CD4-positive, alpha-beta memory T cell (primary cell): ENCODE data around the gene MINK1. TPM values are rescaled to one million over a fixed set of nuclear protein-coding genes. Genes with fewer than 3 reads are reported as not detected.
"Not testable (repeated sequence)": the region's sequence is repeated elsewhere in the genome, so short reads cannot be mapped to it uniquely, and the experiment has no call there.

Experiments used
- CTCF ChIA-PET: fragments of 350-600 bp; sonication (Branson Sonifier 250); formaldehyde crosslinking; loops from one replicate; lab custom pipeline; 2021; ENCODE audit warnings: inconsistent platforms; ENCODE audit not compliant: partially characterized antibody; lab: Charles Lee
- POLR2A ChIA-PET: fragments of 350-600 bp; sonication (Branson Sonifier 250); formaldehyde crosslinking; loops from one replicate; lab custom pipeline; 2021; ENCODE audit not compliant: partially characterized antibody; lab: Charles Lee
- DNase-seq, 5 donors: peaks; one replicate each; pipeline versions ENCODE4 v3.0.0 to v3.0.0-alpha.2; 2020 to 2022; ENCODE audit warnings: mixed read lengths in 1 of 5
- H3K27ac ChIP-seq: one replicate; pipeline ENCODE4 v1.7.0; 2013; ENCODE audit warnings: low read depth, low read length
- H3K27me3 ChIP-seq: 2 replicates; pipeline ENCODE4 v1.7.0; 2013; ENCODE audit warnings: mild to moderate bottlenecking, low read length, moderate library complexity; ENCODE audit not compliant: insufficient read depth
- H3K36me3 ChIP-seq: 2 replicates; pipeline ENCODE4 v1.7.0; 2013; ENCODE audit warnings: mild to moderate bottlenecking, low read length, moderate library complexity; ENCODE audit not compliant: insufficient read depth
- H3K4me1 ChIP-seq: 2 replicates; pipeline ENCODE4 v1.7.0; 2013; ENCODE audit warnings: mild to moderate bottlenecking, low read length, moderate library complexity; ENCODE audit not compliant: insufficient read depth
- H3K4me3 ChIP-seq, 2 donors: one replicate each; pipeline ENCODE4 v1.7.0; 2013; ENCODE audit warnings: low read length in 2 of 2, mild to moderate bottlenecking in 1 of 2
- H3K9me3 ChIP-seq, 2 donors: one replicate each; pipeline ENCODE4 v1.7.0; 2013; ENCODE audit warnings: low read length in 2 of 2, control low read depth in 1 of 2; ENCODE audit not compliant: control insufficient read depth in 1 of 2
- H3K27ac Mint-ChIP-seq, 7 donors: one replicate each; pipeline ENCODE4 v1.8.0; 2020 to 2021; ENCODE audit warnings: mixed read lengths in 7 of 7, mild to moderate bottlenecking in 6 of 7, inconsistent platforms in 3 of 7, moderate library complexity in 3 of 7
- H3K27me3 Mint-ChIP-seq, 2 donors: one replicate each; pipeline ENCODE4 v1.8.0; 2020 to 2021; ENCODE audit warnings: mixed read lengths in 2 of 2
- H3K36me3 Mint-ChIP-seq, 2 donors: one replicate each; pipeline ENCODE4 v1.8.0; 2020 to 2021; ENCODE audit warnings: mixed read lengths in 2 of 2, inconsistent platforms in 1 of 2, mild to moderate bottlenecking in 1 of 2
- H3K4me1 Mint-ChIP-seq, 4 donors: one replicate each; pipeline ENCODE4 v1.8.0; 2020 to 2021; ENCODE audit warnings: mixed read lengths in 4 of 4, mild to moderate bottlenecking in 1 of 4
- H3K4me3 Mint-ChIP-seq, 8 donors: one replicate each; pipeline ENCODE4 v1.8.0; 2020 to 2021; ENCODE audit warnings: mixed read lengths in 8 of 8, mild to moderate bottlenecking in 7 of 8, moderate library complexity in 6 of 8, inconsistent platforms in 3 of 8
- H3K9me3 Mint-ChIP-seq, 8 donors: one replicate each; pipeline ENCODE4 v1.8.0; 2020 to 2021; ENCODE audit warnings: mixed read lengths in 8 of 8, mild to moderate bottlenecking in 5 of 8, inconsistent platforms in 3 of 8, moderate library complexity in 1 of 8
- intact Hi-C: fragments of 100-400 bp; cut with micrococcal nuclease; formaldehyde crosslinking; loops from one replicate; pipeline ENCODE4 v1.15.1; 2023
- polyA plus RNA-seq, 2 donors: library from polyadenylated mRNA; unstranded; fragments of 300-500 nt; fragmentation: Illumina TruSeq; gene quantifications; one replicate each; pipeline ENCODE4 v1.2.3, GENCODE V29; 2021
- total RNA-seq, 2 experiments: library from RNA; stranded (reverse); gene quantifications; one replicate each; pipeline ENCODE4 v1.2.3, GENCODE V29; 2021

MINK1 gene
- total and polyA plus RNA-seq, 4 experiments from 2014 or later = 4.3 to 139 (median 88.6) TPM

GRCh38 chr17:4823373-4824089 is 9.6 kb upstream of the MINK1 start:
- H3K27me3 ChIP-seq = no peaks in the 10 kb centered on the region
- Mint-ChIP-seq H3K9me3 (no peaks in the 10 kb centered on the region), H3K36me3 (peaks cover 0 to 7% of the 10 kb centered on the region in 2 donors), H3K4me3 (no peak overlapping the region), H3K27me3 (no peaks in the 10 kb centered on the region), H3K27ac (peak overlapping the region in 1 of 7 donors; percentile 47), H3K4me1 (no peaks in the 10 kb centered on the region)
- no peaks in the 10 kb centered on the region for H3K9me3 ChIP-seq
- CTCF ChIA-PET = no interaction called here
- no peak for DNase-seq
- intact Hi-C loops = no loop called here
- H3K27ac ChIP-seq = no peak overlapping the region
- H3K4me3 ChIP-seq = no peak overlapping the region
- no peaks in the 10 kb centered on the region for H3K36me3 ChIP-seq
- H3K4me1 ChIP-seq = no peaks in the 10 kb centered on the region
- POLR2A ChIA-PET = no interaction called here

DNA sequence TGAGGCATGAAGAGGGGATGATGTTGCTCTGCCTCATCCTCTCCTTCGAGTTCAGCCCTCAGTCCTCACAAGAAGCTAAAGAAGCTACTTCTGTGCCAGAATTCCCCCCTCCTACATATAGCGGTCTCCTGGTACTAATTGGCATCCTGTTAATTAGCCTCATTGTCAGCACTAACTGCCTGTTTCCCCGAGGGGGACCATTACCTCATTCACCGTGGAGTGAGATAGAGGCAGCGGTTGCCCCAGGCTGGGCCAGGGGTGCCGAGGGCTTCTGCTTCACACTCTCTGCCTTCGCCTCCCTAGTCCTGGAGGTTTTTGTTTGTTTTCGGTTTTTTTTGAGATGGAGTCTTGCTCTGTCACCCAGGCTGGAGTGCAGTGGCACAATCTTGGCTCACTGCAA is 5.7 kb upstream of the MINK1 start:
- Histone ChIP-seq H3K36me3 (no peaks in the 10 kb centered on the region), H3K4me1 (no peaks in the 10 kb centered on the region), H3K27me3 (no peaks in the 10 kb centered on the region), H3K9me3 (no peaks in the 10 kb centered on the region), H3K27ac (no peak overlapping the region), H3K4me3 (no peak overlapping the region)
- Mint-ChIP-seq H3K9me3 (no peaks in the 10 kb centered on the region), H3K4me3 (no peak overlapping the region), H3K27me3 (no peaks in the 10 kb centered on the region), H3K27ac (no peak overlapping the region), H3K4me1 (no peaks in the 10 kb centered on the region), H3K36me3 (peaks cover 0 to 1% of the 10 kb centered on the region in 2 donors)
- DNase-seq = no peak
- CTCF ChIA-PET = no interaction called here
- intact Hi-C loops = no loop called here
- POLR2A ChIA-PET = no interaction called here

GRCh38 chr17:4832829-4833177 is 337 bp upstream of the MINK1 start:
- H3K27me3 Mint-ChIP-seq, CTCF ChIA-PET, H3K9me3 Mint-ChIP-seq: not testable (repeated sequence)

DNA sequence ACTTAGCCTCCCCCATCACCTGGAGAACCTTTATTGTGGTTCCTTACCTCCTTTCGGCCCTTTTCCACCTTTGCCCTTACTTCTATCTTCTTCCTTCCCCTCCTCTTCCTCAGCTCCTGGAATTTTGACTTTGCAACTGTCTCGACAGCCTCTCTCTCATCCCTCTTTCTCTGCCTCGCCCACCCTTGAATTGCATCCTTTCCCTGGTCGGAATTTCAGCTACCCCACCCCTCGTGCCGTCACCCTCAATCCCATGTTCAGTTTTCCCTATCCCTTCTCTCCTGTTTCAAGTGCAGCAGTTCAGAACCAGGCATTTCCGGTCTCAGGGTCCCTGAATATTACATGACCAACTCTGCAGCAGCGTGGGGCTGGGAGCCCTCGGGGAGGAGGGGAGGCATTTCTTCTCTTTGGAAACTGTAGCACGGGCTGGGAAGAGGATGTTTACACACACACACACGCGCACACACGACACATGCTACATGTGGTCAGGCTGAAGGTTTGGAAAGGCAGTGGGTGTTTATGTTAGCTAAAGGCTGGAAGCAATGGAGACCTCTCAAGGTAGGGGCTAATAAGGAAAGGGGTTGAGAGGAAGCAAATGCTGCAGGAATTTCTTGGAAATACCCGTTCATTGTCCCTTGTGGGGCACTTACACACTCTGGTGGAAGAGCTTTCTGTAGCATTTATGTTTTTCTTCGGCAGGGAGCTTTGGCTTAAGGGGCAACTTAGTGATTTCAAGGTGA is 971 bp downstream of the MINK1 start:
- H3K9me3 Mint-ChIP-seq = no peaks in the 10 kb centered on the region
- POLR2A ChIA-PET = interaction anchor here (0.5 to 4.3 kb wide), 10 partner anchors 8 to 133 kb away, joined by 3 to 25 read pairs (median 6); partner anchors contain the start of genes ARRB2, GLTPD2, PLD2 and SPAG7
- intact Hi-C loops = loop anchor here (1.0 to 10.0 kb wide), 4 partner anchors 27 to 124 kb away; partner anchors contain the start of genes ARRB2, PLD2 and PSMB6
- Histone ChIP-seq H3K27me3 (no peaks in the 10 kb centered on the region), H3K4me1 (peaks cover 36% of the 10 kb centered on the region), H3K36me3 (peaks cover 3% of the 10 kb centered on the region), H3K4me3 (peak overlapping the region; percentile 55 to 77), H3K9me3 (no peaks in the 10 kb centered on the region), H3K27ac (peak overlapping the region; percentile 84)
- DNase-seq = peak in 1 of 5 donors; percentile 14
- H3K4me3 Mint-ChIP-seq = peak overlapping the region; percentile 84 to 97 (median 94)
- peak overlapping the region; percentile 73 to 97 (median 95) for H3K27ac Mint-ChIP-seq
- H3K4me1 Mint-ChIP-seq = peaks cover 30 to 49% (median 40%) of the 10 kb centered on the region in 4 donors
- no peaks in the 10 kb centered on the region for H3K27me3 Mint-ChIP-seq
- CTCF ChIA-PET = interaction anchor here (0.8 to 2.6 kb wide), 4 partner anchors 27 to 124 kb away, joined by 3 to 14 read pairs (median 5); partner anchors contain the start of genes ARRB2, GLTPD2, PLD2 and PSMB6
- peaks cover 6 to 7% of the 10 kb centered on the region in 2 donors for H3K36me3 Mint-ChIP-seq

More at GRCh38 chr17:4832829-4833177, 337 bp upstream of the MINK1 start:
- H3K36me3 ChIP-seq, DNase-seq, H3K36me3 Mint-ChIP-seq, H3K9me3 ChIP-seq, H3K27me3 ChIP-seq: not testable (repeated sequence)
- Histone ChIP-seq H3K4me1 (peaks cover 32% of the 10 kb centered on the region), H3K27ac (peak overlapping the region; percentile 84), H3K4me3 (peak overlapping the region in 1 of 2 donors; percentile 77)
- POLR2A ChIA-PET = interaction anchor here (0.6 to 4.3 kb wide), 5 partner anchors 25 to 449 kb away, joined by 3 to 25 read pairs (median 8); partner anchors contain the start of genes ARRB2, GLTPD2 and PLD2
- peaks cover 24 to 40% (median 34%) of the 10 kb centered on the region in 4 donors for H3K4me1 Mint-ChIP-seq
- peak overlapping the region; percentile 87 to 97 (median 96) for H3K4me3 Mint-ChIP-seq
- intact Hi-C loops = loop anchor here (1.0 to 10.0 kb wide), 4 partner anchors 26 to 123 kb away; partner anchors contain the start of genes ARRB2, PLD2 and PSMB6
- peak overlapping the region; percentile 90 to 99 (median 95) for H3K27ac Mint-ChIP-seq

- peaks cover 35 to 55% (median 46%) of the 10 kb centered on the region in 4 donors for H3K4me1 Mint-ChIP-seq
- H3K4me3 Mint-ChIP-seq = peak overlapping the region; percentile 84 to 97 (median 94)
- peak overlapping the region; percentile 84 for H3K27ac ChIP-seq
Measured at GRCh38 chr17:4834681-4835020, 1.5 kb downstream of the MINK1 start.

DNA sequence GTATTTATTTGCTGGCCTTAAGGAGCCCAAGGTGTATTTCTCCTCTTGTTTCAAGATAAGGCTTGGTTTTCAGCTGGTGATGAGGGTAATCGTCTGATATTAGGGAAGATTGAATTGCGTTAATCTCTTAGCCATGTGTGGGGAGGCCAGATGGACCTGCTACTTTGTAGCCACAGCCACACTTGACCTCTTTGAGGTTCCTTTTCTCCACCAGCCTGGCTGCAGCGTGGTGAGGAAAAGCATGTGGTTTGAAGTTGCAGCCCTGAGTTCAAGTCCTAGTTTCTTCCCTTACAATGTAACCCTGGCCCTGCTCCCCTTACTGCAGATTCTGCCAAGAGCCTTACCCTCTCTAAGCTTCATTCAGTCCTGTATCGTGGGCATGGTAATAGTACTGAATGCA is 3.1 kb downstream of the MINK1 start:
- ChIA-PET POLR2A (interaction anchor here (0.6 to 4.3 kb wide), 8 partner anchors 17 to 126 kb away, joined by 3 to 25 read pairs (median 3); partner anchors contain the start of genes ARRB2, GLTPD2 and PLD2), CTCF (interaction anchor here (2.6 kb wide), 1 partner anchor 47 kb away, joined by 14 read pairs; the partner anchor contains the start of gene GLTPD2)
- Histone ChIP-seq H3K9me3 (no peaks in the 10 kb centered on the region), H3K4me3 (no peak overlapping the region), H3K27ac (peak overlapping the region; percentile 84), H3K36me3 (peaks cover 3% of the 10 kb centered on the region), H3K4me1 (peaks cover 58% of the 10 kb centered on the region), H3K27me3 (no peaks in the 10 kb centered on the region)
- intact Hi-C loops = loop anchor here (10.0 kb wide), 1 partner anchor 49 kb away; no protein-coding TSS in a partner anchor
- Mint-ChIP-seq H3K36me3 (peaks cover 10 to 15% of the 10 kb centered on the region in 2 donors), H3K4me3 (peak overlapping the region; percentile 27 to 97 (median 94)), H3K9me3 (no peaks in the 10 kb centered on the region), H3K4me1 (peaks cover 48 to 70% (median 61%) of the 10 kb centered on the region in 4 donors), H3K27me3 (no peaks in the 10 kb centered on the region), H3K27ac (peak overlapping the region; percentile 73 to 97 (median 87))
- DNase-seq = no peak

More at GRCh38 chr17:4834681-4835020, 1.5 kb downstream of the MINK1 start:
- intact Hi-C loops = loop anchor here (5.0 to 10.0 kb wide), 2 partner anchors 37 to 50 kb away; partner anchors contain the start of gene PSMB6
- ChIA-PET CTCF (interaction anchor here (0.8 to 2.6 kb wide), 4 partner anchors 27 to 125 kb away, joined by 3 to 14 read pairs (median 5); partner anchors contain the start of genes ARRB2, GLTPD2, PLD2 and PSMB6), POLR2A (interaction anchor here (0.6 to 4.3 kb wide), 7 partner anchors 8 to 133 kb away, joined by 3 to 25 read pairs (median 8); partner anchors contain the start of genes ARRB2, GLTPD2, PLD2 and SPAG7)
- peak overlapping the region; percentile 55 to 77 for H3K4me3 ChIP-seq
- H3K4me1 ChIP-seq = peaks cover 42% of the 10 kb centered on the region
- H3K36me3 ChIP-seq = peaks cover 3% of the 10 kb centered on the region
- Mint-ChIP-seq H3K9me3 (no peaks in the 10 kb centered on the region), H3K36me3 (peaks cover 10 to 13% of the 10 kb centered on the region in 2 donors), H3K27ac (peak overlapping the region; percentile 73 to 97 (median 95)), H3K27me3 (no peaks in the 10 kb centered on the region)
- no peaks in the 10 kb centered on the region for H3K27me3 ChIP-seq
- DNase-seq = no peak
- H3K9me3 ChIP-seq = no peaks in the 10 kb centered on the region
